ENCODE measurements around the gene C9orf57.

DNA sequence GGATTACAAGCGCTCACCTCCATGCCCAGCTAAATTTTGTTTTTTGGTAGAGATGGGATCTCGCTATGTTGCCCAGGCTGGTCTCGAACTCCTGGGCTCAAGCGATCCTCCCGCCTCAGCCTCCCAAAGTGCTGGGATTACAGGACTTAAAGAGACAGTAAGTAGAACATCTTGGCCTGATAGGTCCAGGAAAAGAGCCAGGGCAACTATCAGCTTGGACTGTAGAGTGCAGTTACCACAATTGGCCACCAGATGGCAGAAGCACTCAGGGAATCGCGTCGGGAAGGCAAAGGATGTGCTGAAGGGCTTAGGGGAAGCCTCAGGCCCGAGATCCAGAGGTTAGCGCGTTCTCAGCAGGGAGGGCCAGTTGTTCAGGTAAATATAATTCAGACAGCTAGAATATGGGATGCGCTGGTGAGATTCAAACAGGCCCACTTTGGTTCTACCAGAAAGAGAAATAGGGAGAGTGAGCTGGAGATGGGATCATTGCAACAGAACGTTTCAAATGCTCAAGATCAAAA lies 21.5 kb downstream of the C9orf57 start:
- TF ChIP-seq, protein P1, sequence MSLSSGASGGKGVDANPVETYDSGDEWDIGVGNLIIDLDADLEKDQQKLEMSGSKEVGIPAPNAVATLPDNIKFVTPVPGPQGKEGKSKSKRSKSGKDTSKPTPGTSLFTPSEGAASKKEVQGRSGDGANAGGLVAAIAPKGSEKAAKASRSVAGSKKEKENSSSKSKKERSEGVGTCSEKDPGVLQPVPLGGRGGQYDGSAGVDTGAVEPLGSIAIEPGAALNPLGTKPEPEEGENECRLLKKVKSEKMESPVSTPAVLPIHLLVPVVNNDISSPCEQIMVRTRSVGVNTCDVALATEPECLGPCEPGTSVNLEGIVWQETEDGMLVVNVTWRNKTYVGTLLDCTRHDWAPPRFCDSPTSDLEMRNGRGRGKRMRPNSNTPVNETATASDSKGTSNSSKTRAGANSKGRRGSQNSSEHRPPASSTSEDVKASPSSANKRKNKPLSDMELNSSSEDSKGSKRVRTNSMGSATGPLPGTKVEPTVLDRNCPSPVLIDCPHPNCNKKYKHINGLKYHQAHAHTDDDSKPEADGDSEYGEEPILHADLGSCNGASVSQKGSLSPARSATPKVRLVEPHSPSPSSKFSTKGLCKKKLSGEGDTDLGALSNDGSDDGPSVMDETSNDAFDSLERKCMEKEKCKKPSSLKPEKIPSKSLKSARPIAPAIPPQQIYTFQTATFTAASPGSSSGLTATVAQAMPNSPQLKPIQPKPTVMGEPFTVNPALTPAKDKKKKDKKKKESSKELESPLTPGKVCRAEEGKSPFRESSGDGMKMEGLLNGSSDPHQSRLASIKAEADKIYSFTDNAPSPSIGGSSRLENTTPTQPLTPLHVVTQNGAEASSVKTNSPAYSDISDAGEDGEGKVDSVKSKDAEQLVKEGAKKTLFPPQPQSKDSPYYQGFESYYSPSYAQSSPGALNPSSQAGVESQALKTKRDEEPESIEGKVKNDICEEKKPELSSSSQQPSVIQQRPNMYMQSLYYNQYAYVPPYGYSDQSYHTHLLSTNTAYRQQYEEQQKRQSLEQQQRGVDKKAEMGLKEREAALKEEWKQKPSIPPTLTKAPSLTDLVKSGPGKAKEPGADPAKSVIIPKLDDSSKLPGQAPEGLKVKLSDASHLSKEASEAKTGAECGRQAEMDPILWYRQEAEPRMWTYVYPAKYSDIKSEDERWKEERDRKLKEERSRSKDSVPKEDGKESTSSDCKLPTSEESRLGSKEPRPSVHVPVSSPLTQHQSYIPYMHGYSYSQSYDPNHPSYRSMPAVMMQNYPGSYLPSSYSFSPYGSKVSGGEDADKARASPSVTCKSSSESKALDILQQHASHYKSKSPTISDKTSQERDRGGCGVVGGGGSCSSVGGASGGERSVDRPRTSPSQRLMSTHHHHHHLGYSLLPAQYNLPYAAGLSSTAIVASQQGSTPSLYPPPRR (CRISPR knock-in tag; IDR thresholded peaks at IDR 0.05; ENCODE audit: borderline replicate concordance), result no peak
- TF ChIP-seq, protein P2, sequence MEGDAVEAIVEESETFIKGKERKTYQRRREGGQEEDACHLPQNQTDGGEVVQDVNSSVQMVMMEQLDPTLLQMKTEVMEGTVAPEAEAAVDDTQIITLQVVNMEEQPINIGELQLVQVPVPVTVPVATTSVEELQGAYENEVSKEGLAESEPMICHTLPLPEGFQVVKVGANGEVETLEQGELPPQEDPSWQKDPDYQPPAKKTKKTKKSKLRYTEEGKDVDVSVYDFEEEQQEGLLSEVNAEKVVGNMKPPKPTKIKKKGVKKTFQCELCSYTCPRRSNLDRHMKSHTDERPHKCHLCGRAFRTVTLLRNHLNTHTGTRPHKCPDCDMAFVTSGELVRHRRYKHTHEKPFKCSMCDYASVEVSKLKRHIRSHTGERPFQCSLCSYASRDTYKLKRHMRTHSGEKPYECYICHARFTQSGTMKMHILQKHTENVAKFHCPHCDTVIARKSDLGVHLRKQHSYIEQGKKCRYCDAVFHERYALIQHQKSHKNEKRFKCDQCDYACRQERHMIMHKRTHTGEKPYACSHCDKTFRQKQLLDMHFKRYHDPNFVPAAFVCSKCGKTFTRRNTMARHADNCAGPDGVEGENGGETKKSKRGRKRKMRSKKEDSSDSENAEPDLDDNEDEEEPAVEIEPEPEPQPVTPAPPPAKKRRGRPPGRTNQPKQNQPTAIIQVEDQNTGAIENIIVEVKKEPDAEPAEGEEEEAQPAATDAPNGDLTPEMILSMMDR (IDR thresholded peaks at IDR 0.05 in 2 of 3, conservative IDR thresholded peaks at IDR 0.05 in 1 of 3; ENCODE audit: insufficient read depth in 2 of 3, low read depth in 1 of 3, low read length in 3 of 3), result peak; percentile 79 to 87 (median 86)
- TF ChIP-seq ZKSCAN1 (IDR thresholded peaks at IDR 0.05; ENCODE audit: low read depth, low read length) (no peak), KDM2B (CRISPR knock-in tag; IDR thresholded peaks at IDR 0.05) (no peak), CBX8 (IDR thresholded peaks at IDR 0.05; ENCODE audit: borderline replicate concordance, extremely low read depth, low read depth, low read length, poor library complexity, severe bottlenecking) (no peak)

Data from K562 (cell line).